Measurements from ENCODE around the gene SETD6.

The SETD6 gene

GRCh38 chr16:58515125-58515870, at the start of gene SETD6:
SETD6 (plus strand) TSS chr16:58515517; CDS start chr16:58515538, 21 bp downstream.
- no peak for TF ChIP-seq GATA2 (IDR thresholded peaks at IDR 0.05; ENCODE audit: low read depth, low read length)

DNA sequence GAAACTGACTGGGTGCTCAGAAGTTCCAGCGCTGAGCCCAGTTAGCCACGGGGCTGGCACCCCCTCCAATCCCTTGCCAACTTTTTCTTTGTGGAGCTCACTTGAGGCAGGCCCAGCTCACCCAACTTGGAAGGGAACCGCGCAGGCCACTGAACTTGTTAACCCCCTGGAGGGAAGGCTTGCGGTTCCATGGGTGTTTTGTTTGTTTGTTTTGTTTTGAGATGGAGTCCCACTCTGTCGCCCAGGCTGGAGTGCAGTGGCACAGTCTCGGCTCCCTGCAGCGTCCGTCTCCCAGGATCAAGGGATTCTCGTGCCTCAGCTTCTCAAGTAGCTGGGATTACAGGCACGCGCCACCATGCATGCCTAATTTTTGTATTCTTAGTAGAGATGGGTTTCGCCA, 49.5 kb upstream of the SETD6 start:
- TF ChIP-seq GATA3 (IDR thresholded peaks at IDR 0.05; ENCODE audit: low read depth, low read length) (no peak), GATA2 (IDR thresholded peaks at IDR 0.05; ENCODE audit: low read depth, low read length) (no peak)

- no peak for TF ChIP-seq GATA2 (IDR thresholded peaks at IDR 0.05; ENCODE audit: low read depth, low read length)
- no peak for TF ChIP-seq GATA3 (IDR thresholded peaks at IDR 0.05; ENCODE audit: low read depth, low read length)
Measured at GRCh38 chr16:58466396-58466795, 48.9 kb upstream of the SETD6 start.

DNA sequence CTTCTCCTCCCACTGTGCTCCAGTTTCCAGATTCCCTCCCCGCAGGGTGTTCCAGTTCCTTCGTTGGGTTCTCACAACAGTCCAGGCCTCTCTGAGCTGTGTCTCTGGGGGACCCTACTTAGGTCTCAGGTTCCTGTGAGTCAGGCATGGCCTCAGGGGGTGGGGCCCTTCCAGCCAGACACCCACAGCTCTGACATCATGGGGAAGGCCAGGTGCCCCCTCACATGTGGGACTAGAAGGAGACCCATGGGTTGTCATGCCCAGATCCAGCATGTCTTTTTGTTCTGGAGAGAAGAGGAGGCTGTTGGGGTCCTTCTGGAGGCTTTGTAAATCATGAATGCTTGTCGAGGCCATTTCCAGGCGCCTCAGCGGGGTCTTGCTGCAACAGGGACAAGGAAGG, 47.4 kb upstream of the SETD6 start:
- TF ChIP-seq GATA3 (IDR thresholded peaks at IDR 0.05; ENCODE audit: low read depth, low read length) (no peak), GATA2 (IDR thresholded peaks at IDR 0.05; ENCODE audit: low read depth, low read length) (no peak)

GRCh38 chr16:58471209-58471975, 43.9 kb upstream of the SETD6 start:
- TF ChIP-seq GATA3 (IDR thresholded peaks at IDR 0.05; ENCODE audit: low read depth, low read length), result no peak
- TF ChIP-seq GATA2 (IDR thresholded peaks at IDR 0.05; ENCODE audit: low read depth, low read length), result no peak

DNA sequence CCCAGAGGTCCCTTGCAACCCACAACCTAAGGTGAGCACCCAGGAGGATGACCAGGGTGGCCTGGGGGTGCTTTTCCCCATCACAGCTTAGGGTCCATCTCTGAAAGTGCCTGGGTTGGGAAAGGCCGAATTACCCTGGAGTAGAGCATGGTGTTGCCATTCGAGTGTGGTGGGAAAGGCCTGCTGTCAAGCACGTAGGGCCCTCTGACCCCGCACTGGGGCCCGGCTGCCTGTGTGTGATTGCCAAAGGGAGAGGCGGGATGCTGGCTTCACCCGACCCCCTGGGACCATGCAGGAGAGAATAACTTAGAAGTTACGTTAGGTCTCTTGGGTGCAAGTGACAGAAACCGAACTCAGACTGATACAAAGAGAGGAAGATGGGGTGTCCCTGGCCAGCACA, 43.1 kb upstream of the SETD6 start:
- TF ChIP-seq GATA2 (IDR thresholded peaks at IDR 0.05; ENCODE audit: low read depth, low read length) (no peak), GATA3 (IDR thresholded peaks at IDR 0.05; ENCODE audit: low read depth, low read length) (no peak)

DNA sequence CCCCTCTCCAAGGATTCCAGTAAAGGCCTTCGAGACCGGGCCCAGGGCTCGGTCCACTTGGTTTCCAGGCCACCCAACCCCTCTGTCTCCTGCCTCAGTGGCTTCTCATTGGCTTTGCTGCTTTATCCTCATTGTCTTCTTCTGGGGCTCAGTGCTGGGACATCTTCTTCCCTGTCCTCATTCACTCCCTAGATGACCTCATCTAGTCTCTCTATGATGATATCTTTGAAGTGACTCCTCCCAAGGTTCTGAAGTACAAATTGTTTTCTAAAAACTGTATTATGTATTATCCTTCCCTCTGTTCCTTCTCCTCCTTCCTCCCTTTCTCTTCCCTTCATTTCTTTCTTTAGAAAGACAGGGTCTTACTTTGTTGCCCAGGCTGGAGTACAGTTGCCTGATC, 42.5 kb upstream of the SETD6 start:
- no peak for TF ChIP-seq GATA2 (IDR thresholded peaks at IDR 0.05; ENCODE audit: low read depth, low read length)
- TF ChIP-seq GATA3 (IDR thresholded peaks at IDR 0.05; ENCODE audit: low read depth, low read length), result no peak

GRCh38 chr16:58474296-58474695, 41.0 kb upstream of the SETD6 start:
- TF ChIP-seq GATA2 (IDR thresholded peaks at IDR 0.05; ENCODE audit: low read depth, low read length) (no peak), GATA3 (IDR thresholded peaks at IDR 0.05; ENCODE audit: low read depth, low read length) (no peak)

DNA sequence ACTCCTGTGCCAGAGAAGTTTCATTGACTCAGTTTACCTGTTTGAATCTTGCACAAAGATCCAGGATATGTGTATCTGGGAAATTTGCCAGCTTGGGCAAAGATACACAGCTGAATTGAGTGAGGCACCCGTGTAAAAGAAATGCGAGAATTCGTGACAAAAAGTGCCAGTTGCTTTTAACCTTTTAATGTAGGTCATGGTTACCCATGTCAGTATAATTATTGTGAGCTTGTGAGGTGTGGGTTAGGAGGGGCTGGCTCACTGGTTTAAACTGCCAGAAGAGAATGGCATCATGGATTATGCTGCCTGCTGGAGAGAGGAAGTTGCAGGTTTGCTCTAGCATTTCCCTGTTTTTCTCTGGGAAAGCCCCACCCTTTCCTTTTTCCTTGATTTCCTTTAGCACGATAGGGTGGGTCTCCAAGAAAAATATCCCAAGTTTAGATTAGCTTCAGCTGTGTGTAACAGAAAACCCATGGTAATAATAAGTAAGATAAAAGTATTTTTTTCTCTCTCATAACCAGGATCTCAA, 40.2 kb upstream of the SETD6 start:
- no peak for TF ChIP-seq GATA3 (IDR thresholded peaks at IDR 0.05; ENCODE audit: low read depth, low read length)

- TF ChIP-seq GATA3 (IDR thresholded peaks at IDR 0.05; ENCODE audit: low read depth, low read length), result no peak
- TF ChIP-seq GATA2 (IDR thresholded peaks at IDR 0.05; ENCODE audit: low read depth, low read length), result no peak
Measured at GRCh38 chr16:58476791-58477190, 38.5 kb upstream of the SETD6 start.

DNA sequence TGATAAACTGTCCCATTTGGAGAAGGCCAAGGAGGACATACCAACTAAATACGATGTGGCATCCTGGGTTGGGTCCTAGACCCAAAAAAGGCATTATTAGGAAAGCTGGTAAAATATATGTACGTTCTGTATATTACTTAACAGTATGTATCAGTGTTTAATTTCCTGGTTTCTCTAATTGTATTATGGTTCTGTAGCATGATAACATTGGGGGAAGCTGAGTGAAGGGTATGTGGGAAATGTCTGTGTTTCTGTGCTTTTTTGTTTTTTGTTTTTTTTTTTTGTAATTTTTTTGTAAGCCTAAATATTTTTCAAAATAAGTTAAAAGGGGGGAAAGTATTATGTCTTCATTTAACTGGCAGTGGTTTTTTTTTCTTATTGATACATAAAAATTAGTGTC, 36.9 kb upstream of the SETD6 start:
- TF ChIP-seq GATA3 (IDR thresholded peaks at IDR 0.05; ENCODE audit: low read depth, low read length) (no peak), GATA2 (IDR thresholded peaks at IDR 0.05; ENCODE audit: low read depth, low read length) (no peak)

DNA sequence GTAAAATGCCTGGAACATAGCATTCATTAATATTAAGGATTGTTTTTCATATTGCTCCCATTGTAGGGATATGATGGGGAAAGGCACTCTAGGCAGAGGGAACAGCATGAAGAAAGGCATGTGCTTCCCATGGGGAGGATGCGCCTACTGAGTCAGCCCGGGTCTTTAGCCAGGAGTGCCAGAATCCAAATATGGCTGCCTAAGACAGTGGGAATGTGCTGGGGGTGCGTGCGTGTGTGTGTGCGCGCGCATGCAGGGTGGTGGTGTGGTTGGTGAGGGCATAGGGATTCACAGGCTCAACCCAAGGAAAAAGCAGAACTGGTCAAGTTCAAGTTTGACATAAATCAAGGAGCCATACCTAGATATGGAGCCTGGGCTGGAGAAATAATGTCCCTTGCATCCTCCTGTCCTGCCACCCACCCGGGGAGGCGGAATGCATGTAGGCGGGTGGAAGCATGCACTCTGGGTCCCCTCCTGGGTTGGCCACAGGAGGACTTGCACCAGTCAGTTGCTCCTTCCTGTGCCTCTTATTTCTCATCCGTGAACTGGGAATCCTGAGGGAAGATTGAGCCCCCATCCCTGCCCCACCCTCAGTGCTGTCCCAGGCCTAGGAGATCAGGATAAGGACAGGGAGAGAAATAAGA, 34.0 kb upstream of the SETD6 start:
- TF ChIP-seq GATA2 (IDR thresholded peaks at IDR 0.05; ENCODE audit: low read depth, low read length) (no peak), GATA3 (IDR thresholded peaks at IDR 0.05; ENCODE audit: low read depth, low read length) (no peak)

DNA sequence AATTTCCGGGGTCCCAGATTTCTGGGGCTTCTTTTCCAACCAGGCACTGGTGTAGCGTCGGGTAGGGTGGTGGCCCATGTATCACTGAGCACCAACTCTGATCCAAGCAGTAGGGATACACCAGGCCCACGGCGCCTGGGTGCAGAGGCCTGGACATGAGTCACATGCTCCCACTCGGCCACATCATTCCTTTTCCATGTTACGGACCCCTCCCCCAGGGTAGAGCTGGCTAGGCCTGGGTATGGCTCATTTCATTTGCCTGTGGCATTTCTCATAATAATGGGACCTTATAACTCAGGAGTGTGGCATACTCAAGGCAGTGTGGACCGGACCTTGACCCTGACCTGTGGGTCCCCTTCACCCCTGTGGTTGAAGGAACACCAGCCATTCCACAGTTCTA, 33.4 kb upstream of the SETD6 start:
- TF ChIP-seq GATA2 (IDR thresholded peaks at IDR 0.05; ENCODE audit: low read depth, low read length) (no peak), GATA3 (IDR thresholded peaks at IDR 0.05; ENCODE audit: low read depth, low read length) (no peak)

GRCh38 chr16:58485184-58485887, 30.0 kb upstream of the SETD6 start:
- no peak for TF ChIP-seq GATA2 (IDR thresholded peaks at IDR 0.05; ENCODE audit: low read depth, low read length)
- TF ChIP-seq GATA3 (IDR thresholded peaks at IDR 0.05; ENCODE audit: low read depth, low read length), result no peak

All from SH-SY5Y (cell line).